A549 (cell line): Measurements from ENCODE around the gene CCDC83. TPM values are rescaled to one million over a fixed set of nuclear protein-coding genes. Genes with fewer than 3 reads are reported as not detected.

ENCODE experiments used
- ATAC-seq, 2 experiments: fragments of 200-7000 bp in 1 of 2; fragments of >200 bp in 1 of 2; cut with Nextera tagmentation in 1 of 2; cut with Tn5 transposase in 1 of 2; 3 replicates each; pipeline versions ENCODE4 v1.8.0 to v1.9.1; 2018 to 2020; ENCODE audit warnings: mild to moderate bottlenecking in 1 of 2, moderate library complexity in 1 of 2
- CTCF ChIA-PET: fragments of 300-600 bp; sonication (Branson Sonifier 250); formaldehyde crosslinking; extraction: SDS; loops from one replicate; lab custom pipeline; 2021; ENCODE audit warnings: antibody characterized with exemption, inconsistent platforms; lab: Yijun Ruan, JAX
- POLR2A ChIA-PET: fragments of 350-600 bp; formaldehyde crosslinking; extraction: SDS; loops from one replicate; lab custom pipeline; 2021; ENCODE audit warnings: antibody characterized with exemption, inconsistent platforms; lab: Yijun Ruan, JAX
- DNase-seq, 2 experiments: peaks; one replicate each; pipeline versions ENCODE4 v3.0.0 to v3.0.0-alpha.2; 2011 to 2016; ENCODE audit warnings: low read depth in 1 of 2, low spot score in 1 of 2
- FAIRE-seq: peaks from 2 replicates; lab custom pipeline; 2011; peaks lifted over from hg19 to GRCh38; lab: Jason Lieb, UNC
- H3K27ac ChIP-seq, 2 experiments: fragments of >200 bp; sonication (Bioruptor Twin); formaldehyde crosslinking; 3 replicates each; pipeline ENCODE4 v1.5.1; 2016 to 2017
- H3K4me1 ChIP-seq: fragments of >200 bp; sonication (Bioruptor Twin); formaldehyde crosslinking; 3 replicates; pipeline ENCODE4 v1.6.1; 2016
- H3K4me2 ChIP-seq: fragments of >200 bp; sonication (Bioruptor Twin); formaldehyde crosslinking; 3 replicates; pipeline ENCODE4 v1.6.1; 2016
- H3K4me3 ChIP-seq: fragments of >200 bp; sonication (Bioruptor Twin); formaldehyde crosslinking; 3 replicates; pipeline ENCODE4 v1.5.1; 2016
- H3K9me3 ChIP-seq: fragments of >200 bp; sonication (Bioruptor Twin); formaldehyde crosslinking; 3 replicates; pipeline ENCODE4 v1.6.1; 2016
- CBX8 ChIP-seq: fragments of 200-600 bp; sonication (generic); IDR thresholded peaks from 2 replicates; pipeline ENCODE4 v1.6.1; 2016
- EP300 ChIP-seq, 2 experiments: fragments of >200 bp; sonication (Bioruptor Twin); formaldehyde crosslinking; IDR thresholded peaks; 2 replicates in 1 of 2; 3 replicates in 1 of 2; pipeline ENCODE4 v1.6.1; 2016 to 2017
- ESRRA ChIP-seq: fragments of 150-350 bp; IDR thresholded peaks from 2 replicates; pipeline ENCODE4 v1.6.1; 2014; ENCODE audit warnings: mild to moderate bottlenecking, low read length, borderline replicate concordance
- FOXS1 ChIP-seq: fragments of 250-450 bp; sonication (Bioruptor Pico); IDR thresholded peaks from 2 replicates; pipeline ENCODE4 v1.5.0; 2020; ENCODE audit warnings: mild to moderate bottlenecking, moderate library complexity
- HDAC2 ChIP-seq: fragments of 200-600 bp; sonication (generic); IDR thresholded peaks from 2 replicates; pipeline ENCODE4 v1.6.1; 2016
- JUNB ChIP-seq: fragments of >200 bp; sonication (Bioruptor Twin); formaldehyde crosslinking; IDR thresholded peaks from 2 replicates; pipeline ENCODE4 v1.6.1; 2016
- MAFK ChIP-seq: fragments of 450-650 bp; IDR thresholded peaks from 2 replicates; pipeline ENCODE4 v1.6.1; 2014; ENCODE audit not compliant: partially characterized antibody
- NPAS2 ChIP-seq: fragments of 250-450 bp; sonication (Bioruptor Pico); IDR thresholded peaks from 2 replicates; pipeline ENCODE4 v1.8.0; 2022; ENCODE audit warnings: mild to moderate bottlenecking, moderate library complexity, borderline replicate concordance
- POLR2A ChIP-seq: IDR thresholded peaks from 2 replicates; pipeline ENCODE4 v1.6.1; 2012; ENCODE audit warnings: mild to moderate bottlenecking, low read length
- RARB ChIP-seq: fragments of 250-450 bp; sonication (Bioruptor Pico); IDR thresholded peaks from 2 replicates; pipeline ENCODE4 v1.8.0; 2021; ENCODE audit warnings: mild to moderate bottlenecking, moderate library complexity
- REST ChIP-seq: fragments of 200-600 bp; sonication (generic); IDR thresholded peaks from 2 replicates; pipeline ENCODE4 v1.6.1; 2016; ENCODE audit warnings: antibody characterized with exemption, mild to moderate bottlenecking, moderate library complexity
- RFX5 ChIP-seq: fragments of 450-650 bp; IDR thresholded peaks from 2 replicates; pipeline ENCODE4 v1.7.1; 2014; ENCODE audit warnings: antibody characterized with exemption, mild to moderate bottlenecking, moderate library complexity
- SREBF2 ChIP-seq: fragments of 450-650 bp; IDR thresholded peaks from 2 replicates; pipeline ENCODE4 v1.6.1; 2014; ENCODE audit warnings: mild to moderate bottlenecking, moderate library complexity
- ZFP36 ChIP-seq: fragments of 450-650 bp; IDR thresholded peaks from 2 replicates; pipeline ENCODE4 v1.6.1; 2014; ENCODE audit warnings: borderline replicate concordance; ENCODE audit not compliant: partially characterized antibody
- ZNF302 ChIP-seq: fragments of 250-450 bp; sonication (Bioruptor Pico); IDR thresholded peaks from 2 replicates; pipeline ENCODE4 v1.9.0; 2021; ENCODE audit warnings: inconsistent platforms, mild to moderate bottlenecking, moderate library complexity
- WGBS: methylation state at CpG from one replicate; pipeline ENCODE4 v1.1.6; 2017; ENCODE audit errors: missing lambda C conversion rate; 5-methylcytosine and 5-hydroxymethylcytosine counted together
- polyA plus RNA-seq, 4 experiments: library from polyadenylated mRNA; depleted of rRNA in 3 of 4; stranded (reverse); fragments of >200 nt; fragmentation: RNase III in 1 of 4; extraction: RNeasy Plus Mini Kit Qiagen cat#74134 plus additional on column Dnase treatment in 1 of 4; gene quantifications; 2 replicates in 3 of 4; 3 replicates in 1 of 4; pipeline ENCODE4 v1.2.3, GENCODE V29; 2011 to 2017
- TF ChIP-seq, protein P1 (sequence below): IDR thresholded peaks from 2 replicates; pipeline ENCODE4 v1.6.1; 2012
- TF ChIP-seq, protein P2 (sequence below): IDR thresholded peaks from 2 replicates; pipeline ENCODE4 v1.6.1; 2012; ENCODE audit warnings: low read depth, borderline replicate concordance
- TF ChIP-seq, protein P3 (sequence below): fragments of 150-350 bp; IDR thresholded peaks from 2 replicates; pipeline ENCODE4 v1.6.1; 2014; ENCODE audit warnings: low read depth, mild to moderate bottlenecking, low read length

CCDC83 gene
- polyA plus RNA-seq, 2 of the 4 experiments (the other 2 are of a cell fraction) = not detected

GRCh38 chr11:85815186-85815931 is 39.8 kb upstream of the CCDC83 start:
- DNase-seq (no peak), FAIRE-seq (no peak), ATAC-seq (no peak)
- Histone ChIP-seq H3K4me3 (no peak overlapping the region), H3K4me1 (peaks cover 33% of the 10 kb centered on the region), H3K27ac (no peak overlapping the region), H3K4me2 (no peak overlapping the region), H3K9me3 (no peaks in the 10 kb centered on the region)
- TF ChIP-seq, protein P1, sequence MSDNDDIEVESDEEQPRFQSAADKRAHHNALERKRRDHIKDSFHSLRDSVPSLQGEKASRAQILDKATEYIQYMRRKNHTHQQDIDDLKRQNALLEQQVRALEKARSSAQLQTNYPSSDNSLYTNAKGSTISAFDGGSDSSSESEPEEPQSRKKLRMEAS = no peak
- TF ChIP-seq ZNF302 (CRISPR knock-in tag) = no peak
- TF ChIP-seq ESRRA = no peak
- TF ChIP-seq RFX5 = no peak
- TF ChIP-seq CBX8 = no peak
- no peak for TF ChIP-seq NPAS2 (CRISPR knock-in tag)
- TF ChIP-seq ZFP36 = no peak
- TF ChIP-seq, protein P2, sequence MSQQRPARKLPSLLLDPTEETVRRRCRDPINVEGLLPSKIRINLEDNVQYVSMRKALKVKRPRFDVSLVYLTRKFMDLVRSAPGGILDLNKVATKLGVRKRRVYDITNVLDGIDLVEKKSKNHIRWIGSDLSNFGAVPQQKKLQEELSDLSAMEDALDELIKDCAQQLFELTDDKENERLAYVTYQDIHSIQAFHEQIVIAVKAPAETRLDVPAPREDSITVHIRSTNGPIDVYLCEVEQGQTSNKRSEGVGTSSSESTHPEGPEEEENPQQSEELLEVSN = no peak
- no peak for TF ChIP-seq EP300 (IDR thresholded peaks at IDR 0.05)
- no peak for TF ChIP-seq SREBF2
- TF ChIP-seq JUNB = no peak
- no peak for TF ChIP-seq RARB (CRISPR knock-in tag)
- no peak for TF ChIP-seq POLR2A
- TF ChIP-seq, protein P3, sequence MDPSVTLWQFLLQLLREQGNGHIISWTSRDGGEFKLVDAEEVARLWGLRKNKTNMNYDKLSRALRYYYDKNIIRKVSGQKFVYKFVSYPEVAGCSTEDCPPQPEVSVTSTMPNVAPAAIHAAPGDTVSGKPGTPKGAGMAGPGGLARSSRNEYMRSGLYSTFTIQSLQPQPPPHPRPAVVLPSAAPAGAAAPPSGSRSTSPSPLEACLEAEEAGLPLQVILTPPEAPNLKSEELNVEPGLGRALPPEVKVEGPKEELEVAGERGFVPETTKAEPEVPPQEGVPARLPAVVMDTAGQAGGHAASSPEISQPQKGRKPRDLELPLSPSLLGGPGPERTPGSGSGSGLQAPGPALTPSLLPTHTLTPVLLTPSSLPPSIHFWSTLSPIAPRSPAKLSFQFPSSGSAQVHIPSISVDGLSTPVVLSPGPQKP = no peak
- POLR2A ChIA-PET = no interaction called here
- 59% methylated on average over 4 of the region's 4 CpGs for WGBS
- CTCF ChIA-PET = interaction anchor here (3.5 kb wide), 1 partner anchor 10 kb away, joined by 20 read pairs; no protein-coding TSS in a partner anchor

GRCh38 chr11:85819441-85819840 is 35.7 kb upstream of the CCDC83 start:
- Histone ChIP-seq H3K4me2 (no peak overlapping the region), H3K4me1 (peaks cover 41% of the 10 kb centered on the region), H3K27ac (no peak overlapping the region), H3K4me3 (no peak overlapping the region), H3K9me3 (no peaks in the 10 kb centered on the region)
- ATAC-seq (no peak), FAIRE-seq (no peak), DNase-seq (no peak)
- CTCF ChIA-PET = interaction anchor here (0.9 to 1.7 kb wide), 3 partner anchors 10 to 36 kb away, joined by 3 to 5 read pairs (median 4); partner anchors contain the start of gene CCDC83
- no peak for TF ChIP-seq HDAC2
- TF ChIP-seq MAFK = no peak
- TF ChIP-seq, protein P1 = no peak
- TF ChIP-seq FOXS1 (CRISPR knock-in tag) = no peak
- no peak for TF ChIP-seq REST
- POLR2A ChIA-PET = no interaction called here
